ENCODE results near the gene FAM78B.

Gene FAM78B

GRCh38 chr1:166069390-166069789, 97.4 kb downstream of the FAM78B start:
- DNase-seq (ENCODE audit: low read depth in 2 of 2): no peak

GRCh38 chr1:166066107-166066506, 100.7 kb downstream of the FAM78B start:
- DNase-seq (ENCODE audit: low read depth in 2 of 2): no peak

DNA sequence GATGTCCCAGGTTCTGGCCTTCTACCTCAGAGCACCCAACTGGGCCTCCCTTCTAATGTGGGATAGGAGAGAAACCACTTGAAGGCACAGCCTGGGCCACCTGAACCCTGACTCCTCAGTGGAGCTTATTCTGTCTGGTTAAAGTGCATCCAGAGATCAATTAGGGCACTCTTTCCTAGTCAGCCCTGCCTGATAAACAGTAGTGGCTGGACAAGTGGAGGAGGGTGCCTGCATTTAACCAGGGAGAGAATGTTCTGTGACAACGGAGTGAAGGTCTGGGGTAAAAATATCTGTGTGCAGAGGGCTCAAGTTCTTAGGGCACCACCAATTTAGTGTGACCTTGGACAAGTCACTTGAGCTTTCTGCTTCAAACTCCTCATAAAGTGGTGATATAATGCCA, 101.8 kb downstream of the FAM78B start:
- DNase-seq (ENCODE audit: low read depth in 2 of 2): no peak

DNA sequence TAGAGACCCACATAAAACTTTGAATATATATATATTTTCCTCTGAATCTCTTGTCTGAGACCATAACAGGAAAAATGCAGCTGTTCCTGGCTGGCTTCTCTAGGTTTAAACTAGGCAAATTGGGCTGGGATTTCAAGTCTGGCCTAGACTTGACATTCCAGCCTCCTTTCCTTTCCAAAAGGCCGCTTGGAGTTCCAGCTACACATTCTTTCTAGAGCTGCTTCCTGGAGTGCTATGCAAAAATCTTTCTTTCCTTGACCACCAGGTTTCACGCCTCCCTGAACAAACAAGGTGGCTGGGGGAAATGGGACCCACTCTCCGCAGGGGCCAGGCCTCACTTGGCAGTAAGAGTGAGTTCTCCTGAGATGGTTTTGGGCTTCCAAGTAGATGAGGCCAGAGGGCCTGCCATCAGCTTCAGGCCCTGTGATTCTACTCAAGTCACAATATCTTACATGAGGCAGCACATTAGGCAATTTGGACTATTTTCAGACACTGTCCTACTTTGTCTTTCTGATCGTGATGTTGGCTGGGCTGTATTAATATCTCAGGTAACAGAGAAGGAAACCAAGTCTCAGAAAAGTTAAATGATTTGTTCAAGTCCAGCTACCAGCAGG, 102.4 kb downstream of the FAM78B start:
- DNase-seq (ENCODE audit: low read depth in 2 of 2): no peak

DNA sequence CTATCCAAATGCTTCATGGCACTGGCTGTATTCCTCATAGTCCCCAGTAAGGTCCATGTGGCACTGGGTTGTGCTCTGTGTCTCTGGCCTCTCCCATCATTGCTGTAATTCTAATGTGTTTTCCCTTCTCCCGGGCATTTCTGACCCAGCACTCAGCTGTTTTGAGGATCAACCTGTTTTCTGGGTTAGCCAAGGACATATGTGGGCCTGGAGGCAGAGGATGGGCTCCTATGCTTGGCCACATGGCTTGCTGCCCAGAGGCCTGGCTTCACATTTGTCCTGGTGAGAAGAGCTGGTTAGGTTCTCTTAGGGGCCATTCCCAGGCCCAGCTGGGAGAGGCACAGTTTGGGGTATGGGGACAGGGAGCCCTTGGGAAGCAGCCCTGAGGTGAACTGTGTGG, 103.1 kb downstream of the FAM78B start:
- no peak for DNase-seq (ENCODE audit: low read depth in 2 of 2)

GRCh38 chr1:166062421-166063070, 104.3 kb downstream of the FAM78B start:
- no peak for DNase-seq (ENCODE audit: low read depth in 2 of 2)

DNA sequence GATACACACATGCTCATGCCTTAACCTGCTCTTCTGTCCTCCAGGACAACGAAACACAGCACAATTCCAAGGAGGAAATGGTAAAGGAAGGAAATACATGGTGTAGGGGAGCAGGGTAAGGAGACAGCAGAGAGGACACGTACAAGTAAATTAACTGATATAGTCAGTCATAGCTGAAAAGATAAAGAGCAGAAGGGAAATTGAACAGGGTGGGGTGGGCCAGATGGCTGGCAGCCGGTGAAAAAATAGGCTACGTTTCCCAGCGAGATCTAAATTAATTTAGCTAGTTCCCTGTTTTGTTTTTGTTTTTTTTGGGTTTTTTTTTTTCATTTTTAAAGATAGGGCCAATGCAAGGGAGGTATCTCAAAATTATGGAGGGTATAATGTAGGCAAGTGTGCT, 109.2 kb downstream of the FAM78B start:
- no peak for DNase-seq (ENCODE audit: low read depth in 2 of 2)

- DNase-seq (ENCODE audit: low read depth in 2 of 2): no peak
Measured at GRCh38 chr1:166053395-166053794, 113.4 kb downstream of the FAM78B start.

GRCh38 chr1:166040202-166040997, 126.4 kb downstream of the FAM78B start:
- no peak for DNase-seq (ENCODE audit: low read depth in 2 of 2)

GRCh38 chr1:166039436-166040201, 127.2 kb downstream of the FAM78B start:
- no peak for DNase-seq (ENCODE audit: low read depth in 2 of 2)

GRCh38 chr1:166036092-166036491, 130.7 kb downstream of the FAM78B start:
- no peak for DNase-seq (ENCODE audit: low read depth in 2 of 2)

DNA sequence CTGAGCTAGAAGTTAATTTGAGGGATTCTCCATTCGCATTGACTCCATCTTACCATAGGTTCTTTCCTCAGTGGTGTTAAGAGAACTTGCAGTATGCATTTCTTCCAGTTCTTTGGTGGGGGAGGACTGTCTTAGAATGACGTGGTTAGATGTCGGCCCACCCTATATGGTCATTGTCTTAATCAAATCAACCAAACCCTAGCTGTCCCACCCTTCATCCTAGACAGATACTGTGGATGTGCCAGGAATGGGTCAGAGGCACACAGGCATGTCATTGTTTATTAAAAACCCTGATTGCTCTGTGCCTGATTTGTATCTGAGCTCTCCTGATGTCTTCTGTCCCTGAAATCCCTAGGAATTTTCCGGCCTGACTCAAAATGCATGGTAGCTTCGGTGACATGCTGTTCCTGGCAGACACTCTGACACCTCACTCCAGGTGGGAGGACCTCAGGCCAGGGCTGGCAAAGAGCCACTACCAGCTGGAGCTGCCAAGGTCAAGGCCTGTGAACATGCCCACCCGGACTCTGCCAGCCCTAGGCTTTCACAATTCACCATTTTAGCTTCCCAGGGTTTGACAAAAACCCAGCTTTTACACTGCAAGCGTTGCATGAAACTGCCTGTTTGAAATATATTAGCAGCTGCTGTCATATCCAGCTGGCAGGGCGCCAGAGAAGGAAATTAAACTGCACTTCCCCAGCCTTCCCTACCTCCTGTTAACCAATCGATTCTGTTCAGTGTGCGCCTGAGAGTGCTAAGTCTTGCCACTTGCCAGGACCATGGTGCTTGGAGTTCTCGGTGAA, 134.0 kb downstream of the FAM78B start:
- DNase-seq (ENCODE audit: low read depth in 2 of 2): no peak

GRCh38 chr1:166031932-166032571, 134.7 kb downstream of the FAM78B start:
- no peak for DNase-seq (ENCODE audit: low read depth in 2 of 2)

- DNase-seq (ENCODE audit: low read depth in 2 of 2): no peak
Measured at GRCh38 chr1:166029196-166029945, 137.4 kb downstream of the FAM78B start.

GRCh38 chr1:166026555-166026954, 140.2 kb downstream of the FAM78B start:
- DNase-seq (ENCODE audit: low read depth in 2 of 2): no peak

DNA sequence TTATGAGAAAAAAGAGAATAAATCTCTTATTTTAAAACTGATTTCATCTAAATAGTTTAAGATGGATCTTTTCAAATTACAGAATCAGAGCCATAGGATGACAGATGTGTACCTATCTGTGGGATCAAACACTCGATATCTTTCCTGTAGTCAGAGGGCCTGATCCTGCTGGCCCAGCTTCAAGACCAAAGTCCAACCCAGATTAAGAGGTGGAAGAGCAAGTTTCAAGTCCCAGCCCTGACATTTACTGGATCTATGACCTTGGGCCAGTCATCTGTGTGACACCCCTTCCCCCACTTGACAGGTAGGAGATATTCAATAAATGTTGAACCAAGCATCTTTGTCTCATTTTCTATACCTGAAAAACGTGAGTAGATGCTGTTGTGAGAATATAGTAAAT, 140.7 kb downstream of the FAM78B start:
- no peak for DNase-seq (ENCODE audit: low read depth in 2 of 2)

- DNase-seq (ENCODE audit: low read depth in 2 of 2): no peak
Measured at GRCh38 chr1:166020210-166020609, 146.6 kb downstream of the FAM78B start.

All from stimulated activated CD8-positive, alpha-beta memory T cell treated with anti-CD3 and anti-CD28 coated beads, Interleukin-15, amount 100 ng/mL, for 48 hours (primary cell).